SK-N-MC (cell line): ENCODE measurements around the gene PTGER1.

Experiments used
- EZH2 ChIP-seq: fragments of 200-600 bp; sonication (generic); IDR thresholded peaks from one replicate; pipeline ENCODE4 v1.6.1; 2017; ENCODE audit warnings: antibody characterized with exemption
- POLR2AphosphoS5 ChIP-seq: IDR thresholded peaks from 2 replicates; pipeline ENCODE4 v1.6.1; 2012; ENCODE audit warnings: mild to moderate bottlenecking, low read depth, low read length, borderline replicate concordance

- no peak for TF ChIP-seq POLR2AphosphoS5
- no peak for TF ChIP-seq EZH2
These were observed 37.3 kb upstream of the PTGER1 start for GRCh38 chr19:14512406-14512961.
